SKM-1 (cell line): ENCODE results near the gene RBMS1.
"Not testable (repeated sequence)": the region's sequence is repeated elsewhere in the genome, so short reads cannot be mapped to it uniquely, and the experiment has no call there.

ENCODE experiments used
- DNase-seq: peaks from one replicate; lab custom pipeline; 2025; ENCODE audit not compliant: unreplicated experiment; lab: John Stamatoyannopoulos, UW

The RBMS1 gene

DNA sequence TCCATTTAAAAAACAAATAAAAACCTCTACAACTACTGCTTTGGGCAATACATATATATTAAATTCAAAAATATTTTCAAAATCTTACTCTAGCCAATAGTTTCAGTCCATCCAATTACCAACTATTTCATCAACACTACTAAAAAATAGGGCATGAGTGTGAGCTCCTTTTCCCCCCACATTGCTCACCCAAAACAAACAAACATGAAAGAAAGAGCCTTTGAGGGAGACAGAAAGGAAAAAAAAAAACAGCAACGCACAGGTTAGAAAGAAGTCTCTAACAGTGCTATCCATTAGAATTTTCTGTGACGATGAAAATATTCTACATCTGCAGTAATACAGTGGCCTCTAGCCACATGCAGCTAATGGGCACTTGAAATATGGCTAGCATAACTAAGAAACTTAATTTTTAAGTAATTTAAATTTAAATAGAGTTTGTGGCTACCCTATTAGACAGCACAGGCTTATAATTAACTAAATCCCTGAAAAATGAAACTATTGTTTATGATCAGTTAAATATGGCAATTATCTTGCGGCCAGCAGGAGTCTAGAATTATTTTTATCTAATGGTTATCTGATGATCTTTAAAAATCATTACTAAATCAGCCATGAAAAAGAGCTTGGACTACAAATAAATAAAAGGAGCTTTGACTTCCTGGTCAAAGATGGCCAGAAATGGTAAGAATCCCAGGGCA, 59.2 kb downstream of the RBMS1 start:
- DNase-seq = no peak

DNA sequence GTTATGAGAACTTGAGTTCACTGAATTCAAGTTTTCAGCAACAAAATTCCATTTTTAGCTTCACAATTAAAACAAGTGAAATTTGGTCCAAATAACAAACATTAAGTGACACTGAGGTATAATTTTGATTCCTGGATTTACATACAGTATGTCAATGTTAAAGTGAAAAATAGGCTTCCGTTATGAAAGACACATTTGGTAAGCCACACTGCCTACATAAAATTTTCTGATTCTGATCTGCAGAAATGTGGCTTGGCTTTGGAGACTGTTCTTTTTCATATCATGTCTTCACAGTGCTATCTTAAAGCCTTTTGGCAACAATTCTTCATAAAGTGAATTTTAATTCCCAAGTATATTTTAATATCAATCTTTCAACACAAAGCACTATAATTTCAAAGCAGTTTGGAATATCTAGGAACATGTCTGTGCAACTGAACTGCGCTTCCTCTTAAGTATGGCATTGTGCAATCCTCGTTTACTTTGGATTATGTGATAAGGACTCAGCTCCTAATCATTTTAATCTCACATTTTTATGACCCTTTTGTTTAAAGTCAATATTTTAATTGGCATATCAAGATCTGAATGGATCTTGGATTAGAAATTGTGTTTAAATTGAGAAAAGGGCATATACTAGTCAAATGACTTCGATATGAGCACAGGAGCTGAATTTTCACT, 60.0 kb downstream of the RBMS1 start:
- DNase-seq = no peak

DNA sequence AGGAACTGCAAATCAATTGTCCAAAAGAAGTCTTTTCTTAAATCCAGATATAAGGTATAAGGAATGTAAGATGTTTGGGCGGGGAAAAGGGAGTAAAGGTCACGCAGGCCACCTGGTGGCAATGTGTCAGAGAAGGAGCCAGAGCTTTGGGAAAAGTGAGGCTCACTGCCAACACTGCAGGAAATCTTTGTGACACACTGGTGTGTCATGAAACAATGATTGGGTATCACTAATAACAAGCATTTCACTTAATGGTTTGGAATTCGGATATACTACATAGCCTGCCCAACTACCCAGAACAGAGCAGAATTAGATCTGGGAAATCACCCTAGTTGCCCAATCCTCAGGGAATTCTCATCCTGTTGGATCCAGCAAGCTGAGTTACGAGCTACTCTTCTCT, 61.0 kb downstream of the RBMS1 start:
- DNase-seq = no peak

DNA sequence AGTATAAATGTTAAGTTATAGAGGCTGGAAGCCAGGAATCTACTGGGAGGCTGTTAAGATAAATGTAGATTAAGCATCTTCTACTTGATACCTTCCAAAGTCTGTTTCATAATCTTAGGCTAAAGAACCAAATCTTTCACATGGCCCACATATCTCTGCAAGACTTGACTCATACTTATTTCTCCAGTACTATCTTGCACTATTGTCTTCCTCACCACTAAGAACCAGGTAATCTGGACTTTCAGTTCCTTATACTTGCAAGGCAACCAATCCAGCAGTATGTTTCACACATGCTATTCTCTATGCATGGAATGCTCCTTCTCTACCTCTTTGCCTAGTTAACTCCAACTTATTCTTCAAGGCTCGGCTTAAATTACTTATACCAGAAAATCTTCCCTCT, 62.2 kb downstream of the RBMS1 start:
- peak; percentile 22 for DNase-seq

DNA sequence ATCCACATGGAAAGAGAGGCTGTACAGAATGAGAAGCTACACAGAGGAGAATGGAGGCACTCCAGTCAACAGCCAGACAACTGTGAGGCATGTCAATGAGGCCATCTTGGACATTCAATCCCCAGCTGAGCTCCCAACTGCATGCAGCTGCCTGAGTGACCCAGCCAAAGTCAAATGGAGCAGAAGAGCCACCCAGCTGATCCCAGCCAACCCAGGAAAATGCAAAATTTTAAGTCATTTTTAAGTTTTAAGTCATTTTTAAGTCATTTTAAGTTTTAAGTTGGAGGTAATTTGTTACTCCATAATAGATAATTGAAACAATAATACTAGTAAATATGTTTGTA, 63.6 kb downstream of the RBMS1 start:
- no peak for DNase-seq

DNA sequence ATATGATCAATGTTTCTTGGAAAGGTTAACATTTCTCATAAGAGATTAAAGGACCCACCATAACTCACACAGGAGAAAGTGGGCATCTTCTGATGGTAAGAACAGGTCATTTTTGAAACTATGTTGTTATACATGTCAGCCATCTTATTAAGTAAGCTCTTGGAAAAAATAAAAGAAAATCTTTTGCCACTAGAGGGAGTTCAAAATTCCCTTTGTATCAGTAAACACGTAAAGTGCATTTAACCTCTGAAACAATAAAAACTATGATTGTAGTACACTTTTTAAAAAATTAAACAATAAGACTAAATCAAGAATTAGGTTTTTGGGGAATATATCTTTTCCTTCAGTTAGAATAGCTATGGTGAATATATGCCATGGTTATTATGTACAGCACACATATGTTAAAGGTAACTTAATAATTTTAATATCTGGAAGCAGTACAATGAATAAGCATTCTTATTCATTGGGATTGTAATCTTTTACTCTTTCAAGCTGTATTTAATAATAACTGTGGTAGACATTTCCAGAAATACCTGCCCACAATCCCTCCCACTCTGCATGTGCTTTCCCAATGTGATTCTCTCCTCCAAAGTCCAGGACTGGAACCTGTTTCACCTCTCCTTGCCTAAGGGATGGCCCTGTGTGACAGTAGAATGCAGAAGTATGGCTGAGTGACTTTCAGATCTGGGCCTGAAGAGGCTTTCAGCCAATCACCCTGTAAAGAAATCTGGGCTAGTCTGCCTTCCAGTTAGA, 64.2 kb downstream of the RBMS1 start:
- peak; percentile 19 for DNase-seq

DNA sequence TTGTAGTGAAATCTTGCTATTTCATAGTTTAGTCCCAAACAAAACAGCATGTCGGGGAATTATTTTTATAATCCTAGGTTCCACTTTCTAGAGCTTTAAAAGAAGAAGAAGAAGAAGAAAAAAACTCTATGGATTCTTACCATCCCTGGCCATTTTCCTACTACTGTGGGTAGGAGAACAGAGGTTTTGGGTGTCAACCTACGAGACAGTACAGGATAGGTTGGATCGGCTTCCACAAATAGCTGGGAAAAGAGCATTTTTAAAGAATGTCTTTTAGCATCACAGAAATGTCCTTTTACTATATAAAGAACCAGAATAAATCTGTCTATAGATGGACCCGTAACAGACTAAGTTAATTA, 65.2 kb downstream of the RBMS1 start:
- DNase-seq = no peak

DNA sequence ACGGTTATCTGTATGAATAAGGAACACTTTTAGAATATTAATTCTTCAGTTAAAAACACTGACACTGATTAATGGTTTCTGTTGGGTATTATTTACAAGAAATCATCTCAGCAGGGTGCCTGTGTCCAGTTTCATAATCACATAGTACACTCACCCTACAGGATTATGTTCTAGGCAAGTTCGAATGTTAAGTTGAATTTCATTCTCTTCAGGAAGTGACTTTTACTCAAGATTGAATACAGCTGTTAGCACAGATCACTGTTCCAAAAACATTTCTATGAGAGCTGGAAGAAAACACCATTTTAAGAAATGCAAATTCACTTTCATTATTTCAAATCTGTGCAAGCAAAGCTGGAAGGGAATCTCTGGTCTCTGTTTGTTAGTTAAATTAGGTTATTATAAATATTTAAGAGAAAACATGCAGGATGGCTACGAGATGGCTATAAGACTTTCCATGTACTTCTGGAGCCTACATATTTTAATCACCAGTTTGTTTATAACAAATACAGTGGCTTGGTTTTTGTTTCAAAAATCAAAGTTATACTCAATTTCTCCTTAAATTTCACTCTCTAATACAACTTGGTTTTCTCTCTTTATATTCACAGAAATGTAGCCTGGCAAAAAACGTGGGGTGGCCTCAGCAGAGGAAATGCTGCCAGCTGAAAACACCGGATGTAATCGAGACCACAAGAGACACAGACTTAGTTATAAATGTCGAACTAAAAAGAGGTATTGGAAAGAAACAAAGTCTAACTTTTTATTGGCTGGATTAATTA, 65.8 kb downstream of the RBMS1 start:
- no peak for DNase-seq

DNA sequence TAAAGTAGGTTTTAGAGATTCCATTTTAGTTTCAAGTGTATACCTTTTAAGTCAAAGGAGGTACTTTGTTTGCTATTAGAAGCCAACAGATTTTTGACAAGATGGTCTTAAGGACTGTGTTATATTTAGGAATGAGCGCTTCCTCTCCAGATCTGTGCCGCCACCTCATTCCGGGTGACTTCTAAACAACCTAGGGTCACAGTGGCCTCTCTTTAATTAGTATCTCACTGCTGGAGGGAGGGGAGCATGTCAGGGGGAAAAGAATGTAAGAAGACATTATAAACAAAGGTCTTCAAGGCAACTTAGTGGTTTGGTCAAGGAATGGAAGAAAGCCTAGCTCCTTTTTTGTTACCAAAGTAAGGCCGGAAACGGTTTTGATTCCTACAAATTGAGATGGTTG, 67.0 kb downstream of the RBMS1 start:
- no peak for DNase-seq

DNA sequence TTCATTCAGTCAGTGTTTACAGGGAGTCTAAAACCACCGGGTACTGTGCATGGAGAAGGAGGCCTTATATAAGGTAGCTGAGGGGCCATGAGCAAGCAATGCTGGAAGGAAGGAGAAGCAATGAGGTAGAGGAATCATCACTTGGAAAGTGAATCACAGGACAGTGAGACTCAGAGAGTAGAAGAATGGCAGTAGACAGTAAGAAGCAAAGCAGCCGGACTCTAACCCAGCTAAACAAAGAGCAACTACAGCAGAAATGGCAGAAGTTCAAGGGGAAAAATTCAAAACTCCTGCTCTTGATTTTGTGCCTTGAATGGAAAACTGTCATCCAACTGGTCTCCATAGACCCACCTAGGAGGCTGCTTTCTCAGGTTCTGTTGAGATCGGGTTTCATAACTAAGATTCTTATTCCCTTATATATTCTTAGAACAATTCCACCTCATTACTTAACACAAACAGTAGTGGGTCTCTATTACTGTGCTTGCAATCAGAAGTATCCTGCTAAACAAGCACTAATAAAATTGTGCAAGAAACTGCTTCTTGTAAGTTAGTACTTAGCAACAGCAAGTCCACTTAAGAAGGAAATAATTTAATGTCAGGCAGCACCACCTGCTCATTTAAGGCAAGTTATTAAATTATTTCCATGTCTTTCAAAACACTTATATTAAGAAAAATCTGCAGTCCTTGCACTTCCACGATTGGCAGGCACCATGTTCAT, 68.0 kb downstream of the RBMS1 start:
- no peak for DNase-seq

DNA sequence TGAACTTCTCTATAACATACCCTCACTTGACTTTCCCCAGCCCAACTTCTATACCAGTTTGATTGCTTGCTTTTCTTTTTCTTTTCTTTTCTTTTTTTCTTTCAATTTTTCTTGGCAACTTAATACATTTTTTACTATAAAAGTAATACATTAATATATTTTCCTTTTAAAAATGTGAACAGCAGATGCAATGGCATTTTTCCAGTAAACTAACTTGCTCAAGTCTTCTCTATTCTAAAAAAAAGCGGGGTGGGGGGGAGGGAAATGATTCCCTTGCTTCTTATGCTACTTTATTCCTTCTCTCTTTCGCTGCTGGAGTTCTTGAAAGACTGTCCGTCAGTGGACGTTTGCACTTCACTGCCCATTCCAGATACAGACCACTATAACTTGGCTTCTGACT, 70.5 kb downstream of the RBMS1 start:
- no peak for DNase-seq

DNA sequence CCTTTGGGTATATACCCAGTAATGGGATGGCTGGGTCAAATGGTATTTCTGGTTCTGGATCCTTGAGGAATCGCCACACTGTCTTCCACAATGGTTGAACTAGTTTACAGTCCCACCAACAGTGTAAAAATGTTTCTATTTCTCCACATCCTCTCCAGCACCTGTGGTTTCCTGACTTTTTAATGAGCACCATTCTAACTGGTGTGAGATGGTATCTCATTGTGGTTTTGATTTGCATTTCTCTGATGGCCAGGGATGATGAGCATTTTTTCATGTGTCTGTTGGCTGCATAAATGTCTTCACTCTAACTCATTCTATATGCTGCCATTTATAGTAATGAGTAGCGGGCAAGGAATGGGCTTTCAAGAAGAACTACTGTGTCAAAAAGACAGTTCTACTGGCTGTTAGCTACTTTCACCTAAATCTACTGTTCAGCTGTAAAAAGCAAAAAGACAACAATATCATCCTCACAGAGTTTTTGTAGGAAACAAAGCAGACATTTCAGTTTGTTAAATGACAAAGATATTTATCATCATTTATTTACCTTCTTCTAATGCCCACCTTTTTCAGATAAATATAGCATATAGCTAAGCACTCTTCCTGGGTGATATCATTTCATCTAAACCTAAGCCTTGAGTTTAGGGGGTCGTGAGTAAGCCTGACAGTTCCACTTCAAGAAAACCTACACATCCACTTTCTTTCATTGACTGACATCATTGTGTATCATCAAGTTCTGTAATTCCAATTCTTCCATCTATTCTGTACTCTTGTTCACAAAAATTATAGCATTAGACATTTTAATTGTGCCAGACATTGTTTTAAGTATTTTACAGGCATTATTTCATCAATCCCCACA, 71.7 kb downstream of the RBMS1 start:
- not testable (repeated sequence) for DNase-seq

DNA sequence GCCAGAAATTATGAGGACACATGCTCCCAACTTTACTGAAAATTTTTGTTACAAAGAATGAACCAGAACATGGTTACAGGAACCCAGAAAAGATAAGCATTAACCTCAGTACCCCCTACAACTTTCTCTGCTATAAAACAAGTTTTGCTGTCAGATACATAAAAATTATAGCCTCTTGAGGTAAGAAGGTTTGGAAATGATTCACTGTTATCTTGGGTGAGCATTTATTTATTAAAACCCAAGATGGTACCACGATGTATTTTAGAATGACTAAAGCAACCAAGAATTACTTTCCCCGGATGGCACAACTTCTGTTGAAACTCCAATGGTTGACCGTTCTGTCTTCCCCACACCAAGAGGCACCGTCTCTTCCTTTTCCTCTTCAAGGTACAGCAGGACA, 72.9 kb downstream of the RBMS1 start:
- no peak for DNase-seq

DNA sequence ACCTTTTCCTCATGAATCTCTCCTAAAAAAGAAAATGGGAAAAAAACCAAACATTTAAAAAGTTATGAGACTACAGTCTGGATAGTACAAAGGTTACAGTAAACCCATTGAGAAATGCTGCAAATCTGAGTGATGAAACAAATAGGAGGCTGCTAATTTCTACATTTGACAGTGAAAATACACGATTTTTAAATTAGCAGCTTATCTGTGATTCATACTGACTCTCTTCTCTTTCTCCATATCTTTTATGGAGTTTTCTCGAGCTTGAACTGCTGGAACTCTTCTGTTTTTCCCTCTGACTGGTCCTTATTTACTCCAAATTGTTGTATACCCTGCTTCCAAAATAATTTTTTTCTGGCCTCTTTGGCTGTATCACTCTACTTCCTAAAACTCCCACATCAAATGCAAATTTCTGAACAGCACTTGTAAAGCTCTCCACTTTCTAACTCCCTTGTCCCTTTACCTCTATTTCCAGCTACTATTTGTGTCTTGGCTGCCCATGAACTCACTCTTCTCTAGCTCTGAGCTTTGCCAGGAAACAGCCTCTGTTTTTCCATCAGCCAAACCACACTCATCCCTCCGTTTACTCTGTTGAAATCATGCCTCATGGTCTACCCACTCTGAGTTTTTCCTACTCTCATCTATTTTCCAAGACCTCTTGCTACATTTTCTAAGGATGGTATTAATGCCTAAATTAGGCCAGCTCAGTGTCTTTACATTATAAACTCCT, 73.7 kb downstream of the RBMS1 start:
- no peak for DNase-seq

DNA sequence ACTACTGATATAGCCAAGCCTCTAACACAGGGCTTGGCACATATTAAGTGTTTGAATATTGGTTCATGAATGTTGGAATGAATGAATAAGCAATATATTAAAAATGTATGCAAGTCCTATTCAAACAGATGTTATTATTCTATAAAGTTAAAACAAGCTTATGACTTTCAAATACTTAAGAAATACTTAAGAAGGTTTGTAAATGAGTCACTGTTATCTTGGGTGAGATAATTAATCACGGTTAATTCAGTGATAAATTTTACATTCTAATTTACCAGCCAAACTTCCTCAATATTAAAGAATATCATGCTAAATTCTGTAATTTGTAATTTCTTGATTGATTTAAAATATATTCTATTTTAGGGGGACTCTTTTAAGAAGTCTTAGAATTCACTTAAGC, 74.8 kb downstream of the RBMS1 start:
- DNase-seq = no peak

DNA sequence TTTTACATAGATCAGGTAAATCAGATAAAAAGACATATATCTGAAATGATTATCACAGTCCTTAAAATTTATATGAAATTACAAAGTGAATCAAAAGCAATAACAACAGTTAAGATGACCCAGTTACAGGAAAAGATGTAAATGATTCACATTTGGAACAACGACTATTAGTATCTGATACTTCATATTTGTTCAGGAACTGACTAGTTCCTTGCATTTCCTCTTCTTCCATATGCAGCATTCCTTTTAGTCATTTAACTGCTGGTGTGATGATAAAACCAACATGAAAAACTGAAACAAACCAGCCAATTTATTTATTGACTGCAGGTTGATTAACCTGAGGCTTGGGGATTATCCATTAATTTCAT, 75.2 kb downstream of the RBMS1 start:
- DNase-seq = no peak

DNA sequence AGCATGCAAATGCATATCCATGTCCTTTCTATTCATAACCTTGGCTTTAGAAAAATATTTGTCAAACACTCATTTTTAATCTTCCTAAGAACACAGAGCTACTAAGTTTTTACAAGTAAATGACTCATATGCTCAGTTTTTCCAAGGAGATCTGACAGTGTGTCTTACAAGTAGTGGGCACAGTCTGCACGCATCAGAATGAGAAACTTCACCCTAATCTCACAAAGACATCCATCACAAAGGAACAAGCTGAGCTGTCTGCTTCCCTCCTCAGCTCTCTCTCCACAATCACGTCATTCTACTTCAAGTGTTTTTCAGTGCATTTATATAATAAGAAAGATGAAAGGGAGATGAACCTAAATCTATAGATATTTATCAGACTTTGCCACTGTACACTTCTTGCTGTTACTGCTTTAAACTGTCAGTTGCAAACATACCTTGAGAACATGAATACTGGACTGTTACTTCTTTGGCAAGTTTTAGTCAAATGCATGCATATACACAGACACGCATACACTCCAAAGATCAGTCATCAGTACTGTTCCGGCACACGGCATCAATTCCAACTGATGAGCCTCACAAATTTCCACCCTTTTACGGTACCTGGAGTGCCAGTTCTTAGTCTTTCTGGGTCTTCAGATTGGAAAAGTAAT, 75.7 kb downstream of the RBMS1 start:
- DNase-seq = no peak

DNA sequence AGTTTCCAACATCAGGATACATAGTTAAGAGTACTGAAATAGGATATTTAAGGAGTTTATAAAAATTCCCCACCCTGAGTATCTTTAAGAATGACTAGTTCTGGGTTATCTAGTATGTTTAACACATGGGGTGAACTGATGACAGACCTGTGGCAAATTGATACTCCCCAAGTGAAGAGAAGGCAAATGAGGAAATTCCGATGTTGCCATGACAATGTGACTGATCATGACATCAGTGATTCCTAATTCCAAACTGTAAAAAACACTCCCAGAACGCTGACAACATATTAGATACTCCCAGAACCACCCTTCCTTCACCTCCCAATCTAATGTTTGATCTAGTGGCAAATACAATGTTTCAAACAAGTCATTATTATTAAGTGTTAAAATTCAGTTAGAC, 77.6 kb downstream of the RBMS1 start:
- no peak for DNase-seq

DNA sequence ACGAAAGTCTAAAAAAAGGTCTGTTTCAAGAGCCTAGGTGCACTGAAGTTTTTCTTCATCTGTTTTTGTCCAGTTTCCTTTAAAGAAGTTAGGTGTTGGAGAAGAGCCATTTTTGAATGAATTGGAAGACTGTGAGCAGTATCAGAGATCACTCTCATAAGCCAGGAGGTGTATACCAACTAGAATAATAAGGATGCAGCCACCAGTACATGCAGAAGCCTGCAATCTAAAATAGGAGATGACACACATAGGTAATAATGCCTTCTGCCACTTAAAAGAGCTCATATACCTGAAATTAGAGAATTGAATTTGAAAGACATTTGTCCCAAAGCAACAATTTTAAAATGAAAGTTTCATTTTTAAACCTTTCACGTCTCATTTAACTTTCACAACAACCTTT, 81.7 kb downstream of the RBMS1 start:
- DNase-seq = no peak
